GM21367 (cell line): Measurements from ENCODE around the gene FERMT1.
"Not testable (repeated sequence)": the region's sequence is repeated elsewhere in the genome, so short reads cannot be mapped to it uniquely, and the experiment has no call there.

Source experiments
- ATAC-seq: cut with Tn5 transposase; IDR thresholded peaks from one replicate; pipeline ENCODE4 v1.9.1; 2021; ENCODE audit not compliant: unreplicated experiment

The FERMT1 gene

DNA sequence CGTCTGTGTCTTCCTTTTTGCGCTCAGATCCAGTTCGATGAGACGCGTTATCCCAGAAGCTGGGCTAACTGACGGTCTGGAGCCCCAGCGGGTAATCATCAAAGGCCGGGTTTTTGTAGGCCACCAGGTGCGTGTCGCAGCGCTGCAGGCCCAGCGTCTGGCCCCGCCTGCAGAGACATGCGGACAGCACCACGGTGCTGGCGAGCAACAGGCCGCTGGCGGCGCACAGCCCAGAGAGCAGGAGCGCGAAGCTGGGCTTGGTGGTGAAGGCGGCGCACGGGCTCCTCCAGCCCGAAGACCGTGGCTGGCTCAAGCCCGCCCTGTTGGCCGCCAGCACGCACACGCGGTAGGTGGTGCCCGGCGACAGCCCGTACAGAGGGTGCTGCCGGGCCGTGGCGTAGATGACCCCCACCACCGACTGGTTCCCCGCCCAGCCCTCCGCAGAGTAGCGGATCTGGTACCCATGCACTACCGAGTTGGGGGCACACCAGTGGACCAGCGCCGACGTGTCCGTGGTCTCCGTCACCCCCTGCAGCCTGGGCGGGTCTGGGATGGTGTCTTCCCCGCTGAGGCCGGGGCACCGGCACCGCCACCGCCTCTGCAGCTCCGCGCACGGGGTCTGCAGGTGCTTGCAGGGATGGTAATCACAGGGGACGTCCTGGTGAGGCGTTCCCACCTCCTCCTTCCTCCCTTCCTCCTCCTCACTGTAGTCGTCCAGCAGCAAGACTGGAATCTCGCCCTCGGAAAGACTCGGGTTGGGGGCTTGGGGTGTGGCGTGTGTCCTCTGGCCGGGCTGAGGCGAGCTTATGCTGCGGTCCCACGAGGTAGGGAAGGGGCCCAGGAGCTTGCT, 81.6 kb downstream of the FERMT1 start:
- ATAC-seq = no peak

DNA sequence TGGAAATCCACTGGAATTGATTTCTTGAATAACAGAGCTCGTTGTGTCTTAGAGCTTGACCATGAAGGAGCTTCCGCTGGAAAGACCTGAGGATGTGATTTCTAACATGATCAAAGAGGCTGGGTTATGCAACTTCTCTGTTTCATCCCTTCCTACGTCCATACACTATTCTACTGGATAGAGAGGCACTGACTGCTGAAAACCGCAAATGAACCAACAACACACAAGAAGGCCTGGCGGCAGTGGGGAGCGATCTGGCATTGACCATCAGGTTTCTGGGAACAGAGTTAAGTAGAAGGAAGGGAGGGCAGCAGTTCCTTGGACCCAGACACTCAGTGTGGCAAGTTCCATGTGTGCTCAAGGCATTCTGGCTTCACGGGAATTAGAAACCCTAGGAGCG, 82.3 kb downstream of the FERMT1 start:
- ATAC-seq = no peak

DNA sequence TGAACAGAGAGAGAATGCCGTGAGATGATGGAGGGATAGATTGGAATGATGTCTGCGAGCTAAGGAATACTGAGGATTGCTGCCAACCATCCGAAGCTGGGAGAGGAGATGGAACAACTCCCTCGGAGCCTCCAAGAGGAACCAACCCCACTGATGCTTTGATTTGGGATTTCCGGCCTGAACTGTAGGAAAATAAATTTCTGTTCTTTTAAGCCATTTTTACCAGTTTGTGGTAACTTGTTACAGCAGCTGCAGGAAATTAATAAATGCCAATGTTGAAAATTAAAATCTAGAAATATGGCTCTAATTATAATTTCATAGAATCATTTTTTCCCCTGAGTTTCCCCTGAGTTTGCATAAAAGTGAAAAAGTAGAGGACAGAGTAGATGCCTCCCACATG, 83.1 kb downstream of the FERMT1 start:
- no peak for ATAC-seq

DNA sequence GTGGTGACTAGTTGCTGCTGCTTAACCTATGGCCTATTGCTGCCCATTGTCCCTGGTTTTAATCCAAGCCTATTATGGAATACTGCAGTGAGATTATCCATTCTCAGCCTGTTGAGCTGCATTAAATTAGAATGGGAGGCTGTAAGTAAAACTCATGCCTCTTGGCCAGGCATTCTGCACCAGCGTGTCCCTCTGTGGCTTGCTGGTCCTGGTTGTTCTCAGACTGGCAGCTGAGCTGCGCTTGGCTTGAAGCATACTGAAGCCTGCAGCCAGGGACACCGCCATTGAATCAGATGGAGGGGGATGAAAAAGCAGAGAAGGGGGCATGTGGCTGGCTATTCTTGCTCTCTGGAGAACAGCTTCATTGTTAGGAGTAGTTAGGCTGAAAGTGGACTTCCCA, 84.6 kb downstream of the FERMT1 start:
- no peak for ATAC-seq

DNA sequence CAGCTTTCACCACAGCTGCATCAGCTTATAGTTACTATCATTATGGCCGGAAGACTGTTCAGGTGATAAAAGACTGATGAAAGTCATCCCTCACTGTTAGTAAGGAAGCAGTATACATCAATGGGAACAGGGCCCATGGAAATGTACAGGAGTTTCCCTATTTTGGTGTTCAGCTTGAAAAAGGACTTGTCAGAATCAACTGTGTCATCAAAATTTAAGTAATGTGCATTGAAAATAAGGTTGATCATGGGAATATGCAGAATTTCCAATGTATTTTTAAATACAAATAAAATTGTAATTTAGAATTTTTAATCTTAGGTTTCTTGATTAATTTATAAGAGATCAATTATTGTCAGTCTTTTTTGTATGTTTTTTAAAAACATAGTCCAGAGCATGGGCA, 85.7 kb downstream of the FERMT1 start:
- no peak for ATAC-seq

DNA sequence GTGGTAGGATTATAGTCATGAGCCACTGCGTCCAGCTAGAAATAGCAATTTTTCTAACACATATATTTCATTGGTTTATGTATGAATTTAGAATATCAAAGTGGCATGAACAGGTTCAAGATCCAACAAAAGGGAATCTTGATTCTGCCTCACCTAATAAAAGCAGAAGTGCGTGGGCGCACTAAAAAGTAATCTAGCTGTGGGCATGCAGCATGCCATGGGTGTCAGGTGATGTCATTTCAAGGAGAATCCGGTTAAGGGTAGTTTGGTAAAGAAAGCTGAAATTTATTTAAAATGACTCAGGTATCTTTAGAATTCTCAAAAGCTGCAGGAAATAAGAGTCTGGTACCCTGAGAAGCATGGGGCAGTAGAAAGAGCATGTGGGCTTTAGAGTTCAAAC, 86.6 kb downstream of the FERMT1 start:
- ATAC-seq = no peak

GRCh38 chr20:6034134-6034969, 88.5 kb downstream of the FERMT1 start:
- no peak for ATAC-seq

GRCh38 chr20:6032907-6033306, 89.9 kb downstream of the FERMT1 start:
- not testable (repeated sequence) for ATAC-seq

DNA sequence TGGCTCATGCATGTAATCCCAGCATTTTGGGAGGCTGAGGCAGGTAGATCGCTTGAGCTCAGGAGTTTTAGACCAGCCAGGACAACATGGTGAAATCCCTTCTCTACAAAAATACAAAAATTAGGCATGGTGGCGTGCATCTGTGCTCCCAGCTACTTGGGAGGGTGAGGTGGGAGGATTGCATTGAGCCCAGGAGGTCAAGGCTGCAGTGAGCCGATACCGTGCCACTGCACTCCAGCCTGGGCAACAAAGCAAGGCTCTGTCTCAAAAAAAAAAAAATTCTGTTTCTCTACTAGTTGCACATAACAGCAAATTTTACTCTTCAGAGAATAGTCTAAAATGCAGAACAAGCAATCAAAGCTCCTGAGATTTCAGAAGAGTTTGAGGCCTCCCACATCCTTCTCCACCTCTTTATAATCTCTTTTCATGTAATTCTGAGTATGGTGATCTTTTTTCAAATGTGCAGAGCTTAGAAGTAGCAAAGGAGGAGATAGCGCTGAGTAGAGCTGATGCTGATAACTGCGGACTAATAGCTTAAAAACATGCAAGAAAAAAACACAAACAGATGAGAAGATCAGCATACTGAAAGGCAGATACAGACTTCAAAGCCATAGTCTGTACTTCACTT, 92.3 kb downstream of the FERMT1 start:
- ATAC-seq = no peak

GRCh38 chr20:6029538-6029937, 93.3 kb downstream of the FERMT1 start:
- ATAC-seq = no peak

DNA sequence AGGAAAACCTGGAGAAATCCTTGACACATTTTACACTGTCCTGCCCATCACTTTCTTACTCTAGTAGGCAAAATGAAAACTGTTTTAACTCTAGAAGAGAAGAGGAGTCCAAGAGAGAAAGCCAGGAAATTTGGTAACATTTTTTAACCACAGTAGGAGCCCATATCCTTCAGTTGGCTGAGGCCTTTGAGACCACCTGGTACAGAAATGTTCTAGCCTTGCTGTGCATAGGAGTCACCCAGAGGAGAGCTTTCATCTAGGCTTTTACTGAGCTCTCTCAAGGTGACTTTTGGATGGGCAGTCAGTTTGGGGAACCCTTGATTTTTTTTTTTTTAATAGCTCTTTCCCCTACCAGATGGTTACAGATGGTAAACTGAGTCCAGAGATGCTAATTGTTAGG, 94.0 kb downstream of the FERMT1 start:
- ATAC-seq = no peak

DNA sequence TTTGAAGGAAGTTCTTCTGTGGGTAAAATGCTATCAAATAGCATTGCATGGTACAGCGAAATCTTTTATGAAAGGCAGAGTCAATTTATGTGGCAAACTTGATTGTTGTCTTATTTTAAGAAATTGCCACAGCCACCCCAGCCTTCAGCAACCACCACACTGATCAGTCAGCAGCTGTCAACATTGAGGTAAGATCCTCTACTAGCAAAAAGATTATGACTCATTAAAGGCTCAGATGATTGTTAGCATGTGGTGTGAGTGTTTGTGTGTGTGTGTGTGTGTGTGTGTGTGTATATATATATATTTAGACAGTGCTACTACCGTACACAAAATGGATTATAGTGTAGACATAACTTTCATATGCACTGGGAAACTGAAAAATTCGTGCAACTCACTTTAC, 96.8 kb downstream of the FERMT1 start:
- no peak for ATAC-seq
